Measurements from ENCODE around the gene RCAN2.

DNA sequence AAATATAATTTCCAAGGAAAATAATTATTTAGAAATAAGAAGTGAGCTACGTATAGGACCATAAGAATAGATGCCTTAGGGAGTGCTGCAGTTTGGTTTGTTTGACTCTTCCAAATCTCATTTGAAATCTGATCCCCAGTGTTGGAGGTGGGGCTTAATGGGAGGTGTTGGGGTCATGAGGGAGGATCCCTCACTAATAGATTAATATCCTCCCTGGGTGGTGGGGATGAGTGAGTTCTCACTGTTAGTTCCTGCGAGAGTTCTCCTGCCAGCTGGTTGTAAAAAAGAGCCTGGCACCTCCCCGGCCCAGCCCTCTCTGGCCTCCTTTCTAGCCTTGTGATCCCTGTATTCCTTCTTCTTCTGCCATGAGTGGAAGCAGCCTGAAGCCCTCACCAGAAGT is 69.3 kb downstream of the RCAN2 start:
- TF ChIP-seq, protein P1, sequence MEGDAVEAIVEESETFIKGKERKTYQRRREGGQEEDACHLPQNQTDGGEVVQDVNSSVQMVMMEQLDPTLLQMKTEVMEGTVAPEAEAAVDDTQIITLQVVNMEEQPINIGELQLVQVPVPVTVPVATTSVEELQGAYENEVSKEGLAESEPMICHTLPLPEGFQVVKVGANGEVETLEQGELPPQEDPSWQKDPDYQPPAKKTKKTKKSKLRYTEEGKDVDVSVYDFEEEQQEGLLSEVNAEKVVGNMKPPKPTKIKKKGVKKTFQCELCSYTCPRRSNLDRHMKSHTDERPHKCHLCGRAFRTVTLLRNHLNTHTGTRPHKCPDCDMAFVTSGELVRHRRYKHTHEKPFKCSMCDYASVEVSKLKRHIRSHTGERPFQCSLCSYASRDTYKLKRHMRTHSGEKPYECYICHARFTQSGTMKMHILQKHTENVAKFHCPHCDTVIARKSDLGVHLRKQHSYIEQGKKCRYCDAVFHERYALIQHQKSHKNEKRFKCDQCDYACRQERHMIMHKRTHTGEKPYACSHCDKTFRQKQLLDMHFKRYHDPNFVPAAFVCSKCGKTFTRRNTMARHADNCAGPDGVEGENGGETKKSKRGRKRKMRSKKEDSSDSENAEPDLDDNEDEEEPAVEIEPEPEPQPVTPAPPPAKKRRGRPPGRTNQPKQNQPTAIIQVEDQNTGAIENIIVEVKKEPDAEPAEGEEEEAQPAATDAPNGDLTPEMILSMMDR (IDR thresholded peaks at IDR 0.05) = no peak
- no peak for TF ChIP-seq EZH2 (IDR thresholded peaks at IDR 0.05; ENCODE audit: borderline replicate concordance, insufficient read depth, low read depth, low read length, poor library complexity, severe bottlenecking)

Data from B cell (primary cell).